Cortex of kidney (tissue), 1 donor: ENCODE measurements around the gene DRC7.

ENCODE experiments used
- DNase-seq: peaks from one replicate; lab custom pipeline; 2025; lab: John Stamatoyannopoulos, UW

DRC7 gene

DNA sequence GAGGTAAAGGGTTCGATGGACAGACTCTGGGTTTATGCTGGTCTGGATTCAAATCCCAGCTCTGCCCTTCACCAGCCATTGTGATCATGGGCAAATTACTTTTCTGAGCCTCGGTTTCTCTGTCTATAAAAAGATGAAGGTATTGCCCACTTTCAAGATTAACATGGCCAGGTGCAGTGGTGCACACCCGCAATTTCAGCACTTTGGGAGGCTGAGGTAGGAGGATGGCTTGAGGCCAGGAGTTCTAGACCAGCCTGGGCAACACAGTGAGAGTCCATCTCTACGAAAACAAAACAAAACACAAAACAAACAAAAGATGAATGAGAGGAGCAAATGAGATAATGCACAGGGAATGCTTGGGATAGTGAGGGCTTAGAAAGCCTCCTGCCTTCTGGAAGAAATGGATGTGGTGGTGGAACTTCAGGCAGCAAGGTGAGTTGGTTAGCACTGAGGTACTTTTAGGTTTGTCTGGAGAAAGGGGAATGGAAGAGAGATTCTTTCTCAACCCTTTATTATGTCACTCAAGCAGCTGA lies 18.0 kb upstream of the DRC7 start:
- DNase-seq = no peak

DNA sequence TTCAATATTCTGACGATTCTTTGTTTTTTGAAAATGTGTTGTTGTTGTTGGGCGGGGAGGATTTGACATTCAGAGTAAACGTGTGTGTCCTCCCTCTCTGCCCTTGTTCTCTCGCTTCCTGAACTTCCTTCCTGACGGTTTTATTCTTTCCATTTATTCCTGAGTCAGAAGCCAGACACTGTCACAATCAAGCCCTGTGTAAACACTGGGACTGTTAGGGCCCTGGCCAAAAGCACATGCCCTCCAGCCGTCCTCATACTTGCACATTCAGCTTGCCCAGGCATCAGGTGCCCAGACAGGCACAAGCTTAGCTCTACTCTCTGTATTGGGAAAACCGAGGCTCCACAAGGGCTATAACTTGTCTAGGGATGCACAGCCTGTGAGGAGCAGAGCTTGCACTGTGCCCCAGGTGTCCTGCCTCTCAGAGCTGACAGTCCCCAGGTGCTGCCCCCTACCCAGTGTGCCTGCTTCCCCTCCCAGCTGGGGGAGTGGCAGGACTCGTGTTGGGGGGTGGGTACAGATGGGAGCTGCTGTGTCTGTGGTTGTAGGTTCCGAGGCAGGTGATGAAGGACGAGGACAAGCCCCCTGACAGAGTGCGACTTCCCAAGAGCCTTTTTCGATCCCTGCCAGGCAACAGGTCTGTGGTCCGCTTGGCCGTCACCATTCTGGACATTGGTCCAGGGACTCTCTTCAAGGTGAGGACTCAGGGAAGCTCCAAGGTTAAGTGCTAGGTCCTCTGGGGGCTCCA lies 16.8 kb upstream of the DRC7 start:
- no peak for DNase-seq

- no peak for DNase-seq
These were observed 15.6 kb upstream of the DRC7 start for GRCh38 chr16:57679016-57679415.

- no peak for DNase-seq
These were observed 14.7 kb upstream of the DRC7 start for GRCh38 chr16:57679767-57680482.

GRCh38 chr16:57680842-57681375 lies 13.7 kb upstream of the DRC7 start:
- DNase-seq = no peak

GRCh38 chr16:57681950-57682728 lies 12.5 kb upstream of the DRC7 start:
- DNase-seq = no peak

- no peak for DNase-seq
These were observed 11.6 kb upstream of the DRC7 start for GRCh38 chr16:57682809-57683635.

- no peak for DNase-seq
These were observed 10.7 kb upstream of the DRC7 start for GRCh38 chr16:57683636-57684545.

- no peak for DNase-seq
These were observed 9.8 kb upstream of the DRC7 start for GRCh38 chr16:57684626-57685358.

GRCh38 chr16:57685633-57686032 lies 9.0 kb upstream of the DRC7 start:
- no peak for DNase-seq

GRCh38 chr16:57686577-57686976 lies 8.0 kb upstream of the DRC7 start:
- no peak for DNase-seq

GRCh38 chr16:57687363-57687929 lies 7.2 kb upstream of the DRC7 start:
- no peak for DNase-seq

DNA sequence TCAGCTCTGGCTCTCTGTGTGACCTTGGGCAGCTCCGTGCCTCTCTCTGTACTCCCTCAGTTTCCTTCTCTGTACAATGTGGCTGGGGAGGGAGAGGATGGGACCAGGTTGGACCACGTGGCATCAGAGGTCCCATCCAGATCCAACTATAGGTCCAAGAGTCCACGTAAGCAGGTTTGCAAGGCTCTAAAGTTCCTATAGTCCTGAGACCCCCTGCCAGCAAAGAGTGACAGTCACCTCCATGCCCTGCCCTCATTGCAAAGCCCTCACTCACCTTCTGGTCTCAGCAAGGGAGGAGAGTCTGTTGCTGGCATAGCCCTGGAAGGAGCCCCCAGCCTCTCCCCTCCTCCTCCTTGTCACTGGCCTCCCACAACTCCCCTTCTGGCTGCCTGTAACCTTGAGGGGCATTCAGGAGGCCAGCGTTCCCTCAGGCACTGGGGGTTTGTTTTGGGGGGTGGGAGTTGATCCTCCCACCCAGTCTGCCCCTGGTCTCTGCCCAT lies 6.1 kb upstream of the DRC7 start:
- no peak for DNase-seq

DNA sequence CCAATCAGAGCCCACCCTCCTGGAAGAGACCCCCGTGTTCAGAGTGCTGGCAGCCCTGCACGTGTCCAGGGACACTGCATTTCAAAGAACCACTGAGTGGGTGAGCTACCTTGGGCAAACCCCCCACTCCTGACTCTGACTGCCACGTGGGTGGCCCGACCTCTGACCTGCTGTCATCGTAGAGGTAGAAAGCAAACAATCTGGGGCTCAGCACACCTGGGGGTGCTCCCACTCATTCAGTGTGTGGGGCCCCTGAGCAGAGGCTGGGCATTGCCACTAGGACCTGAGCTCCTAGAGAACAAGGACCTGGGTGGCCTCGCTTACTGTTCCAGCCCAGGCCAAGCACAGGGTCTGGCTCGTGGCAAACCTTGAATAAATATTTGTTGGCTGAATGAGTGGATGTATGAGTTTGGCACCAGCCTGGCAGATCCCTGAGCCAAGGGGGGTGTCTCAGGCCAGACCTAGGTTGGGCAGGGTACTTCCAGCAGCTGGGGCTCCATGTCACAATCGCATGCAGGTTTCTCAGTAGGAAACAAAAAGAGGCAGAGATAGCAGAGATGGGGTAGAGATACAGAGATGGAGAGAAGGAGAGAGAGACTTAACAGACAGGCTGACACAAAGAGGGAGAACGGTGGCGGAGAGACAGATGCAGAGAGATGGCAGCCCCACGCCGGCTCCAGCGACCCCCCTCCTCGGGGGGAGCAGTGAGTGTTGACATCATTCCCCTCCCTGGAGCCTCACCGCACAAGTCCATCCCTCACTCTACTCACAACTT lies 5.4 kb upstream of the DRC7 start:
- no peak for DNase-seq

GRCh38 chr16:57689762-57690558 lies 4.6 kb upstream of the DRC7 start:
- no peak for DNase-seq

GRCh38 chr16:57690782-57691471 lies 3.7 kb upstream of the DRC7 start:
- DNase-seq = no peak

DNA sequence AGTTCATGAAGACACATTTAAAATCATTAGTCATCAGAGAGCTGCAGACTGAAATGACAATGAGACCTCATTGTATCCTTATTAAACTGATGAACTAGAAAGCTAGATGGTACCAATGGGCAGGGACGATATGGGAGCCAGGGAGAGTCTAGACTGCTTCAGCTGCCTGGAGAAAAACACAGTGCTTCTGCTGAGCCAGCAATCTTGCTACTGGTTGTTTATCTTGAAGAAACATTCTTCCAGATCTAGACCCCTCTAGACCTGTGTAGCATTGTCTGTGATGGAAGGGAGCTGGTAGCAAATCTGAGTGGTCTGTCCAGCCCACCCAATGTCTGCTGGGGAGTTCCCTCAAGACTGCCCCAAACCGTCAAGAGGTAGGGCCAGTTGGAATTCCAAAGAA lies 2.0 kb upstream of the DRC7 start:
- DNase-seq = no peak
